Hepatocyte (in vitro differentiated cells): ENCODE data around the gene VAMP4.

Experiments used
- CTCF ChIP-seq: fragments of 200-600 bp; sonication (generic); IDR thresholded peaks from 2 replicates; pipeline ENCODE4 v1.5.1; 2016; ENCODE audit warnings: antibody characterized with exemption, mild to moderate bottlenecking; ENCODE audit not compliant: poor library complexity
- EZH2 ChIP-seq: fragments of 200-600 bp; sonication (generic); IDR thresholded peaks from 2 replicates; pipeline ENCODE4 v1.6.1; 2016; ENCODE audit warnings: antibody characterized with exemption, mild to moderate bottlenecking, borderline replicate concordance
- EZH2phosphoT487 ChIP-seq: fragments of 200-600 bp; sonication (generic); IDR thresholded peaks from one replicate; pipeline ENCODE4 v1.6.1; 2018; ENCODE audit warnings: antibody characterized with exemption, mild to moderate bottlenecking, low read depth, moderate library complexity; ENCODE audit not compliant: unreplicated experiment, severe bottlenecking

GRCh38 chr1:171738911-171739310, 3.0 kb downstream of the VAMP4 start:
- TF ChIP-seq CTCF (no peak), EZH2 (no peak), EZH2phosphoT487 (no peak)
